HepG2 (cell line): ENCODE measurements around the gene OCSTAMP.

ENCODE experiments used
- CEBPB ChIP-seq: IDR thresholded peaks from 2 replicates; pipeline ENCODE4 v1.6.1; 2011; ENCODE audit warnings: low read depth, low read length, improper control_type of control experiment, borderline replicate concordance
- EZH2 ChIP-seq: conservative IDR thresholded peaks from 2 replicates; pipeline ENCODE4 v1.6.1; 2012; ENCODE audit warnings: mild to moderate bottlenecking, low read depth, low read length, moderate library complexity
- NBN ChIP-seq: fragments of 450-650 bp; conservative IDR thresholded peaks from 2 replicates; pipeline ENCODE4 v1.6.1; 2017
- PRDM15 ChIP-seq: sonication (generic); formaldehyde crosslinking; IDR thresholded peaks from 2 replicates; pipeline ENCODE4 v1.4.0; 2020; ENCODE audit warnings: missing genetic modification reagents
- ZBTB8A ChIP-seq: sonication (generic); formaldehyde crosslinking; IDR thresholded peaks from 2 replicates; pipeline ENCODE4 v1.4.0; 2020; ENCODE audit warnings: mild to moderate bottlenecking, low read depth, missing genetic modification reagents, borderline replicate concordance
- ZNF317 ChIP-seq: sonication (generic); formaldehyde crosslinking; IDR thresholded peaks from 2 replicates; pipeline ENCODE4 v1.5.0; 2020; ENCODE audit warnings: mild to moderate bottlenecking, missing genetic modification reagents
- TF ChIP-seq, protein P1 (sequence below): sonication (generic); formaldehyde crosslinking; IDR thresholded peaks from 2 replicates; pipeline ENCODE4 v1.5.0; 2020; ENCODE audit warnings: mild to moderate bottlenecking, missing genetic modification reagents, moderate library complexity
- TF ChIP-seq, protein P2 (sequence below): sonication (generic); formaldehyde crosslinking; IDR thresholded peaks from 2 replicates; pipeline ENCODE4 v1.4.0; 2020; ENCODE audit warnings: missing genetic modification reagents

DNA sequence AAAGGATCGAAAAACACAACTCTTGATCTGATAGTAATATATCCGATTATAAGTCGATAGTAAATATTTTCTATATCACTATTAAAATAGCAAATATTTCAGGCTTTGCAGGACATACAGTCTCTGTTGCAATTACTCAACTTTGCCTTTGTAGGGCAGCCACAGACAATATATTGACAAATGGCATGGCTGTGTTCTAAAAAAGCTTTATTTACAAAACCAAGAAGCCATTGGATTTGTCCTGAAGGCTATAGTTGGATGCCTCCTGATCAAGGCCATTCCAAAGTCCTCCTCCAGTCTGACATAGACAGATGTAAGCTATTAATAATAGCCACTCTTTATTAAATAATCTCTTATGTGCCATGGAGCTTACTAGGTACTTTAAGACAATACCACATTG is 5.9 kb downstream of the OCSTAMP start:
- TF ChIP-seq EZH2 (no peak), PRDM15 (CRISPR knock-in tag) (no peak), ZNF317 (CRISPR knock-in tag) (no peak), CEBPB (peak; percentile 52), NBN (no peak), ZBTB8A (no peak)
- TF ChIP-seq, protein P1, sequence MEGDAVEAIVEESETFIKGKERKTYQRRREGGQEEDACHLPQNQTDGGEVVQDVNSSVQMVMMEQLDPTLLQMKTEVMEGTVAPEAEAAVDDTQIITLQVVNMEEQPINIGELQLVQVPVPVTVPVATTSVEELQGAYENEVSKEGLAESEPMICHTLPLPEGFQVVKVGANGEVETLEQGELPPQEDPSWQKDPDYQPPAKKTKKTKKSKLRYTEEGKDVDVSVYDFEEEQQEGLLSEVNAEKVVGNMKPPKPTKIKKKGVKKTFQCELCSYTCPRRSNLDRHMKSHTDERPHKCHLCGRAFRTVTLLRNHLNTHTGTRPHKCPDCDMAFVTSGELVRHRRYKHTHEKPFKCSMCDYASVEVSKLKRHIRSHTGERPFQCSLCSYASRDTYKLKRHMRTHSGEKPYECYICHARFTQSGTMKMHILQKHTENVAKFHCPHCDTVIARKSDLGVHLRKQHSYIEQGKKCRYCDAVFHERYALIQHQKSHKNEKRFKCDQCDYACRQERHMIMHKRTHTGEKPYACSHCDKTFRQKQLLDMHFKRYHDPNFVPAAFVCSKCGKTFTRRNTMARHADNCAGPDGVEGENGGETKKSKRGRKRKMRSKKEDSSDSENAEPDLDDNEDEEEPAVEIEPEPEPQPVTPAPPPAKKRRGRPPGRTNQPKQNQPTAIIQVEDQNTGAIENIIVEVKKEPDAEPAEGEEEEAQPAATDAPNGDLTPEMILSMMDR (CRISPR knock-in tag): peak; percentile 79
- TF ChIP-seq, protein P2, sequence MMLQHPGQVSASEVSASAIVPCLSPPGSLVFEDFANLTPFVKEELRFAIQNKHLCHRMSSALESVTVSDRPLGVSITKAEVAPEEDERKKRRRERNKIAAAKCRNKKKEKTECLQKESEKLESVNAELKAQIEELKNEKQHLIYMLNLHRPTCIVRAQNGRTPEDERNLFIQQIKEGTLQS: no peak
